ENCODE measurements around the gene PI4KA. TPM values are rescaled to one million over a fixed set of nuclear protein-coding genes. Genes with fewer than 3 reads are reported as not detected.

The PI4KA gene
- total and polyA plus RNA-seq, 2 experiments from 2014 or later: 17.1 to 38.1 TPM

DNA sequence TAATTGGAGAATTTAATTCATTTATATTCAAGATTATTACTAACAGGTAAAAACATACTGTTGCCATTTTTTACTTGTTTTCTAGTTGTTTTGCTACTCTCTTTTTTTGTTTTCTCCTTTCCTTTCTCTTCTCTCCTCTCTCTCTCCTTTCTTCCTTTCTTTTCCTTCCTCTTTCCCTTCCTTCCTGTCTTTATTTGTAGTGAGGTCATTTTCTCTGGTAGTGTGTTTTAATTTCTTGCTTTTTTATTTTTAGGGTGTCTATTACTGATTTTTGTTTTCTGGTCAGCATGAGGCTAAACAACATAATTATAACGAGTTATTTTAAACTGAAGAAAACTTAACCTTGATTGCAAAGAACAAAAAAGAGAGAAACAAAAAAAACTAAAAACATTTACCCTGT lies 197.1 kb downstream of the PI4KA start:
- DNase-seq (ENCODE audit: low spot score) (no peak), ATAC-seq (no peak)
- no peaks in the 10 kb centered on the region for H3K79me2 ChIP-seq (replicated peaks; ENCODE audit: insufficient read depth)
- no peaks in the 10 kb centered on the region for H3K4me1 Mint-ChIP-seq
- TF ChIP-seq ZNF114 (CRISPR knock-in tag; IDR thresholded peaks at IDR 0.05) (no peak), EZH2 (IDR thresholded peaks at IDR 0.05; ENCODE audit: low read depth, unreplicated experiment) (no peak), ETS1 (IDR thresholded peaks at IDR 0.05) (no peak), STAT1 (IDR thresholded peaks at IDR 0.05; ENCODE audit: unreplicated experiment) (no peak), JUNB (IDR thresholded peaks at IDR 0.05; ENCODE audit: unreplicated experiment) (no peak), EZH2phosphoT487 (IDR thresholded peaks at IDR 0.05; ENCODE audit: unreplicated experiment) (no peak), NANOG (IDR thresholded peaks at IDR 0.05; ENCODE audit: borderline replicate concordance) (no peak), ZNF331 (CRISPR knock-in tag; IDR thresholded peaks at IDR 0.05; ENCODE audit: low read depth) (no peak)
- TF ChIP-seq, protein P1, sequence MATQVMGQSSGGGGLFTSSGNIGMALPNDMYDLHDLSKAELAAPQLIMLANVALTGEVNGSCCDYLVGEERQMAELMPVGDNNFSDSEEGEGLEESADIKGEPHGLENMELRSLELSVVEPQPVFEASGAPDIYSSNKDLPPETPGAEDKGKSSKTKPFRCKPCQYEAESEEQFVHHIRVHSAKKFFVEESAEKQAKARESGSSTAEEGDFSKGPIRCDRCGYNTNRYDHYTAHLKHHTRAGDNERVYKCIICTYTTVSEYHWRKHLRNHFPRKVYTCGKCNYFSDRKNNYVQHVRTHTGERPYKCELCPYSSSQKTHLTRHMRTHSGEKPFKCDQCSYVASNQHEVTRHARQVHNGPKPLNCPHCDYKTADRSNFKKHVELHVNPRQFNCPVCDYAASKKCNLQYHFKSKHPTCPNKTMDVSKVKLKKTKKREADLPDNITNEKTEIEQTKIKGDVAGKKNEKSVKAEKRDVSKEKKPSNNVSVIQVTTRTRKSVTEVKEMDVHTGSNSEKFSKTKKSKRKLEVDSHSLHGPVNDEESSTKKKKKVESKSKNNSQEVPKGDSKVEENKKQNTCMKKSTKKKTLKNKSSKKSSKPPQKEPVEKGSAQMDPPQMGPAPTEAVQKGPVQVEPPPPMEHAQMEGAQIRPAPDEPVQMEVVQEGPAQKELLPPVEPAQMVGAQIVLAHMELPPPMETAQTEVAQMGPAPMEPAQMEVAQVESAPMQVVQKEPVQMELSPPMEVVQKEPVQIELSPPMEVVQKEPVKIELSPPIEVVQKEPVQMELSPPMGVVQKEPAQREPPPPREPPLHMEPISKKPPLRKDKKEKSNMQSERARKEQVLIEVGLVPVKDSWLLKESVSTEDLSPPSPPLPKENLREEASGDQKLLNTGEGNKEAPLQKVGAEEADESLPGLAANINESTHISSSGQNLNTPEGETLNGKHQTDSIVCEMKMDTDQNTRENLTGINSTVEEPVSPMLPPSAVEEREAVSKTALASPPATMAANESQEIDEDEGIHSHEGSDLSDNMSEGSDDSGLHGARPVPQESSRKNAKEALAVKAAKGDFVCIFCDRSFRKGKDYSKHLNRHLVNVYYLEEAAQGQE (IDR thresholded peaks at IDR 0.05; ENCODE audit: unreplicated experiment): no peak
- peaks cover 2% of the 10 kb centered on the region for H3K27me3 Mint-ChIP-seq (ENCODE audit: insufficient read depth, low read depth, poor library complexity)
- no peak overlapping the region for H3K27ac Mint-ChIP-seq
- H3K4me1 ChIP-seq (ENCODE audit: insufficient read depth): no peaks in the 10 kb centered on the region
- no peak overlapping the region for H3K27ac ChIP-seq (ENCODE audit: low read depth)
- H2AFZ ChIP-seq: no peak overlapping the region
- no peaks in the 10 kb centered on the region for H4K20me1 ChIP-seq (replicated peaks; ENCODE audit: insufficient read depth)
- no peaks in the 10 kb centered on the region for H3K36me3 Mint-ChIP-seq (ENCODE audit: low read depth)
- no peak overlapping the region for H3K4me3 Mint-ChIP-seq
- H3K9me3 Mint-ChIP-seq: no peaks in the 10 kb centered on the region; the same call in 2 of the 3 replicates
- no peak overlapping the region for H3K4me2 ChIP-seq
- no peaks in the 10 kb centered on the region for H3K36me3 ChIP-seq (ENCODE audit: insufficient read depth)
- no peak overlapping the region for H3K4me3 ChIP-seq
- H3K9me2 ChIP-seq (ENCODE audit: insufficient read depth): 0 out of 2 replicates have a peak, but pooled peaks cover 2% of the 10 kb centered on the region
- H3K27me3 ChIP-seq (ENCODE audit: insufficient read depth): no peaks in the 10 kb centered on the region
- no peaks in the 10 kb centered on the region for H3F3A ChIP-seq (replicated peaks; ENCODE audit: low read depth)

DNA sequence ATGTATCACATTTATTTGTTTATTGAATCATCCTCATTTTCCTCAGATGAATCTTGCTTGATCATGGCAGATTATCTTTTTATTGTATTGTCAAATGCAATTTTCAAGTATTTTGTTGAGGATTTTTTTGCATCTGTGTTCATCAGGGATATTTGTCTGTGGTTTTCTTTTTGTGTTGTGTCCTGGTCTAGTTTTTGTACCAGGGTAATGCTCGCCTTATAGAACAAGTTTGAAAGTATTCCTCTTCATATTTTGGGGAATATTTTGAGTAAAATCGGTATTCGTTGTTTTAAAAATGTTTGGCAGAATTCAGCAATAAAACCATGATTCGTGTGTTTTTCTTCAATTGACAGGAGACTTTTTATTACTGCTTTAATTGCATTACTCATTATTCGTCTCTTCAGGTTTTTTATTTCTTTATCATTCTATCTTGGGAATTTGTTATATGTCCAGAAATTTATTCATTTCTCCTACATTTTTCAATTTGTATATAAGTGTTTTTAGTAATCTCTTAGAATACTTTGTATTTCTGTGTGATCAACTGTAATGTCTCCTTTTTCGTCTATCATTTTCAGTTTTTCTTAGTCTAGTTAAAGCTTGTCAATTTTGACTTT lies 198.1 kb downstream of the PI4KA start:
- Histone ChIP-seq H3K27ac (ENCODE audit: low read depth) (no peak overlapping the region), H3K36me3 (ENCODE audit: insufficient read depth) (no peaks in the 10 kb centered on the region), H3K4me1 (ENCODE audit: insufficient read depth) (no peaks in the 10 kb centered on the region), H2AFZ (no peak overlapping the region), H3K9me2 (ENCODE audit: insufficient read depth) (0 out of 2 replicates have a peak, but pooled peaks cover 2% of the 10 kb centered on the region), H3K4me2 (no peak overlapping the region), H3K79me2 (replicated peaks; ENCODE audit: insufficient read depth) (no peaks in the 10 kb centered on the region), H3F3A (replicated peaks; ENCODE audit: low read depth) (no peaks in the 10 kb centered on the region), H3K4me3 (no peak overlapping the region), H4K20me1 (replicated peaks; ENCODE audit: insufficient read depth) (no peaks in the 10 kb centered on the region), H3K27me3 (ENCODE audit: insufficient read depth) (no peaks in the 10 kb centered on the region)
- DNase-seq (ENCODE audit: low spot score) (no peak), ATAC-seq (no peak)
- TF ChIP-seq JUNB (IDR thresholded peaks at IDR 0.05; ENCODE audit: unreplicated experiment): no peak
- no peak for TF ChIP-seq ZNF114 (CRISPR knock-in tag; IDR thresholded peaks at IDR 0.05)
- no peak for TF ChIP-seq POLR2AphosphoS5 (IDR thresholded peaks at IDR 0.05; ENCODE audit: low read depth)
- TF ChIP-seq EZH2 (IDR thresholded peaks at IDR 0.05; ENCODE audit: low read depth, unreplicated experiment): no peak
- TF ChIP-seq, protein P2, sequence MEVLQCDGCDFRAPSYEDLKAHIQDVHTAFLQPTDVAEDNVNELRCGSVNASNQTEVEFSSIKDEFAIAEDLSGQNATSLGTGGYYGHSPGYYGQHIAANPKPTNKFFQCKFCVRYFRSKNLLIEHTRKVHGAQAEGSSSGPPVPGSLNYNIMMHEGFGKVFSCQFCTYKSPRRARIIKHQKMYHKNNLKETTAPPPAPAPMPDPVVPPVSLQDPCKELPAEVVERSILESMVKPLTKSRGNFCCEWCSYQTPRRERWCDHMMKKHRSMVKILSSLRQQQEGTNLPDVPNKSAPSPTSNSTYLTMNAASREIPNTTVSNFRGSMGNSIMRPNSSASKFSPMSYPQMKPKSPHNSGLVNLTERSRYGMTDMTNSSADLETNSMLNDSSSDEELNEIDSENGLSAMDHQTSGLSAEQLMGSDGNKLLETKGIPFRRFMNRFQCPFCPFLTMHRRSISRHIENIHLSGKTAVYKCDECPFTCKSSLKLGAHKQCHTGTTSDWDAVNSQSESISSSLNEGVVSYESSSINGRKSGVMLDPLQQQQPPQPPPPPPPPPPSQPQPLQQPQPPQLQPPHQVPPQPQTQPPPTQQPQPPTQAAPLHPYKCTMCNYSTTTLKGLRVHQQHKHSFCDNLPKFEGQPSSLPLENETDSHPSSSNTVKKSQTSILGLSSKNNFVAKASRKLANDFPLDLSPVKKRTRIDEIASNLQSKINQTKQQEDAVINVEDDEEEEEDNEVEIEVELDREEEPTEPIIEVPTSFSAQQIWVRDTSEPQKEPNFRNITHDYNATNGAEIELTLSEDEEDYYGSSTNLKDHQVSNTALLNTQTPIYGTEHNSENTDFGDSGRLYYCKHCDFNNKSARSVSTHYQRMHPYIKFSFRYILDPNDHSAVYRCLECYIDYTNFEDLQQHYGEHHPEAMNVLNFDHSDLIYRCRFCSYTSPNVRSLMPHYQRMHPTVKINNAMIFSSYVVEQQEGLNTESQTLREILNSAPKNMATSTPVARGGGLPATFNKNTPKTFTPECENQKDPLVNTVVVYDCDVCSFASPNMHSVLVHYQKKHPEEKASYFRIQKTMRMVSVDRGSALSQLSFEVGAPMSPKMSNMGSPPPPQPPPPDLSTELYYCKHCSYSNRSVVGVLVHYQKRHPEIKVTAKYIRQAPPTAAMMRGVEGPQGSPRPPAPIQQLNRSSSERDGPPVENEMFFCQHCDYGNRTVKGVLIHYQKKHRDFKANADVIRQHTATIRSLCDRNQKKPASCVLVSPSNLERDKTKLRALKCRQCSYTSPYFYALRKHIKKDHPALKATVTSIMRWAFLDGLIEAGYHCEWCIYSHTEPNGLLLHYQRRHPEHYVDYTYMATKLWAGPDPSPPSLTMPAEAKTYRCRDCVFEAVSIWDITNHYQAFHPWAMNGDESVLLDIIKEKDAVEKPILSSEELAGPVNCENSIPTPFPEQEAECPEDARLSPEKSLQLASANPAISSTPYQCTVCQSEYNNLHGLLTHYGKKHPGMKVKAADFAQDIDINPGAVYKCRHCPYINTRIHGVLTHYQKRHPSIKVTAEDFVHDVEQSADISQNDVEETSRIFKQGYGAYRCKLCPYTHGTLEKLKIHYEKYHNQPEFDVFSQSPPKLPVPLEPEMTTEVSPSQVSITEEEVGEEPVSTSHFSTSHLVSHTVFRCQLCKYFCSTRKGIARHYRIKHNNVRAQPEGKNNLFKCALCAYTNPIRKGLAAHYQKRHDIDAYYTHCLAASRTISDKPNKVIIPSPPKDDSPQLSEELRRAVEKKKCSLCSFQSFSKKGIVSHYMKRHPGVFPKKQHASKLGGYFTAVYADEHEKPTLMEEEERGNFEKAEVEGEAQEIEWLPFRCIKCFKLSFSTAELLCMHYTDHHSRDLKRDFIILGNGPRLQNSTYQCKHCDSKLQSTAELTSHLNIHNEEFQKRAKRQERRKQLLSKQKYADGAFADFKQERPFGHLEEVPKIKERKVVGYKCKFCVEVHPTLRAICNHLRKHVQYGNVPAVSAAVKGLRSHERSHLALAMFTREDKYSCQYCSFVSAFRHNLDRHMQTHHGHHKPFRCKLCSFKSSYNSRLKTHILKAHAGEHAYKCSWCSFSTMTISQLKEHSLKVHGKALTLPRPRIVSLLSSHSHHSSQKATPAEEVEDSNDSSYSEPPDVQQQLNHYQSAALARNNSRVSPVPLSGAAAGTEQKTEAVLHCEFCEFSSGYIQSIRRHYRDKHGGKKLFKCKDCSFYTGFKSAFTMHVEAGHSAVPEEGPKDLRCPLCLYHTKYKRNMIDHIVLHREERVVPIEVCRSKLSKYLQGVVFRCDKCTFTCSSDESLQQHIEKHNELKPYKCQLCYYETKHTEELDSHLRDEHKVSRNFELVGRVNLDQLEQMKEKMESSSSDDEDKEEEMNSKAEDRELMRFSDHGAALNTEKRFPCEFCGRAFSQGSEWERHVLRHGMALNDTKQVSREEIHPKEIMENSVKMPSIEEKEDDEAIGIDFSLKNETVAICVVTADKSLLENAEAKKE (CRISPR knock-in tag; IDR thresholded peaks at IDR 0.05): no peak
- no peak for TF ChIP-seq ZNF331 (CRISPR knock-in tag; IDR thresholded peaks at IDR 0.05; ENCODE audit: low read depth)
- H3K9me3 Mint-ChIP-seq: no peaks in the 10 kb centered on the region; the same call in 2 of the 3 replicates
- H3K27me3 Mint-ChIP-seq (ENCODE audit: insufficient read depth, low read depth, poor library complexity): peaks cover 2% of the 10 kb centered on the region
- H3K4me3 Mint-ChIP-seq: no peak overlapping the region
- no peak overlapping the region for H3K27ac Mint-ChIP-seq
- no peaks in the 10 kb centered on the region for H3K4me1 Mint-ChIP-seq
- no peaks in the 10 kb centered on the region for H3K36me3 Mint-ChIP-seq (ENCODE audit: low read depth)
